ENCODE results near the gene EIF5. TPM values are rescaled to one million over a fixed set of nuclear protein-coding genes. Genes with fewer than 3 reads are reported as not detected.

Gene EIF5
- total RNA-seq, 1 donor from 2014 or later: 133 TPM

DNA sequence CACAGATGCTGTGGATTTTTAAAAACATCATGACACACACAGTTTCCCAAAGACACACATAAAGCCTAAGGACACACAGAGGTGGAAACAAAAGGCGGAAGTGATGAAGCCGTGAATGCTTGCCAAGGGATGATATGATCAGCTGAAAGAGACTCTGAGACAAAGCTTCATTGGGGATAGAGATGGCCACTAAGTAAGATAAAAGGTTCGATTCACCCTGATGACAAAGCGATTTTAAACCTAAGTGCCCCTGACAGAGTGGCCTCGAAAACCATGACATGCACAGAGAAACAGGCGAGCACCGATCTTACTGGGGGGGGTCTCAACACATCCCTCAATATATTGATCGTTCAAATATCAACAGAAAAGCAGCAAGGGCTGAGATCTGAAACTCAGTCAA lies 20.3 kb upstream of the EIF5 start:
- TF ChIP-seq, protein P1, sequence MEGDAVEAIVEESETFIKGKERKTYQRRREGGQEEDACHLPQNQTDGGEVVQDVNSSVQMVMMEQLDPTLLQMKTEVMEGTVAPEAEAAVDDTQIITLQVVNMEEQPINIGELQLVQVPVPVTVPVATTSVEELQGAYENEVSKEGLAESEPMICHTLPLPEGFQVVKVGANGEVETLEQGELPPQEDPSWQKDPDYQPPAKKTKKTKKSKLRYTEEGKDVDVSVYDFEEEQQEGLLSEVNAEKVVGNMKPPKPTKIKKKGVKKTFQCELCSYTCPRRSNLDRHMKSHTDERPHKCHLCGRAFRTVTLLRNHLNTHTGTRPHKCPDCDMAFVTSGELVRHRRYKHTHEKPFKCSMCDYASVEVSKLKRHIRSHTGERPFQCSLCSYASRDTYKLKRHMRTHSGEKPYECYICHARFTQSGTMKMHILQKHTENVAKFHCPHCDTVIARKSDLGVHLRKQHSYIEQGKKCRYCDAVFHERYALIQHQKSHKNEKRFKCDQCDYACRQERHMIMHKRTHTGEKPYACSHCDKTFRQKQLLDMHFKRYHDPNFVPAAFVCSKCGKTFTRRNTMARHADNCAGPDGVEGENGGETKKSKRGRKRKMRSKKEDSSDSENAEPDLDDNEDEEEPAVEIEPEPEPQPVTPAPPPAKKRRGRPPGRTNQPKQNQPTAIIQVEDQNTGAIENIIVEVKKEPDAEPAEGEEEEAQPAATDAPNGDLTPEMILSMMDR (IDR thresholded peaks at IDR 0.05; ENCODE audit: insufficient read depth, low read length, severe bottlenecking): no peak
- FAIRE-seq (peak; percentile 13), DNase-seq (ENCODE audit: low read depth) (no peak)
- H3K36me3 ChIP-seq (ENCODE audit: control insufficient read depth, insufficient read depth, low read length): no peaks in the 10 kb centered on the region
- H3K4me3 ChIP-seq (ENCODE audit: low read depth, low read length): no peak overlapping the region
- no peaks in the 10 kb centered on the region for H3K27me3 ChIP-seq (ENCODE audit: control insufficient read depth, insufficient read depth, low read length)

GRCh38 chr14:103314496-103315277 lies 19.4 kb upstream of the EIF5 start:
- H3K36me3 ChIP-seq (ENCODE audit: control insufficient read depth, insufficient read depth, low read length): no peaks in the 10 kb centered on the region
- no peak for DNase-seq (ENCODE audit: low read depth)
- TF ChIP-seq, protein P1 (IDR thresholded peaks at IDR 0.05; ENCODE audit: insufficient read depth, low read length, severe bottlenecking): no peak
- no peak overlapping the region for H3K4me3 ChIP-seq (ENCODE audit: low read depth, low read length)
- no peak for FAIRE-seq
- no peaks in the 10 kb centered on the region for H3K27me3 ChIP-seq (ENCODE audit: control insufficient read depth, insufficient read depth, low read length)

DNA sequence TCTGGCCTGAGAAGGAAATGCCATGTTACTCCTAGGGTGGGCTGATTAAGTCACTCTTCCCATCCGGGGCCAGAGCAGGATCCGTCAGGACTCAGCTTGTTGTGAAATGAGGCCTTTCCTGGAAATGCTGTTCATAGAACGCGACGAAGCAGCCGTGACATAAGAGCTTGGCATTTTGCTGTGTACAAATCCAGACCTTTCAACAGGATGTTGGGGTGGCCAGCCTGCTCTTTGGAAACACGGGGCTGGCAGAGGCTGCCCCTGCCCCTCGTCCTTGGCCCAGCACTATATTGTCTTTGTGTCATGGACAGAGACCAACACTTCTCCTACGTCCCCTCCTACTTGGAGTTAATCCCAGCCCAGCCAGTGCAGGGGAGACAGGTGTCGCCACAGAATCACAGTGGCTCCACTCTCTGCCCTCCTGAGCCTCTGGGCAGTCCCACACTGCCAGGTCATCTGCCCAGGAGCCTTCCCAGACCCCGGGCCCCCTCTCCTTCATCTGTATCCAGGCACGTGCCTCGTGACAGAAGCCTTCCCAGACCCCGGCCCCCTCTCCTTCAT lies 18.6 kb upstream of the EIF5 start:
- Histone ChIP-seq H3K36me3 (ENCODE audit: control insufficient read depth, insufficient read depth, low read length) (no peaks in the 10 kb centered on the region), H3K27me3 (ENCODE audit: control insufficient read depth, insufficient read depth, low read length) (no peaks in the 10 kb centered on the region), H3K4me3 (ENCODE audit: low read depth, low read length) (no peak overlapping the region)
- FAIRE-seq (peak; percentile 58), DNase-seq (ENCODE audit: low read depth) (peak; percentile 88)
- TF ChIP-seq, protein P1 (IDR thresholded peaks at IDR 0.05; ENCODE audit: insufficient read depth, low read length, severe bottlenecking): no peak

DNA sequence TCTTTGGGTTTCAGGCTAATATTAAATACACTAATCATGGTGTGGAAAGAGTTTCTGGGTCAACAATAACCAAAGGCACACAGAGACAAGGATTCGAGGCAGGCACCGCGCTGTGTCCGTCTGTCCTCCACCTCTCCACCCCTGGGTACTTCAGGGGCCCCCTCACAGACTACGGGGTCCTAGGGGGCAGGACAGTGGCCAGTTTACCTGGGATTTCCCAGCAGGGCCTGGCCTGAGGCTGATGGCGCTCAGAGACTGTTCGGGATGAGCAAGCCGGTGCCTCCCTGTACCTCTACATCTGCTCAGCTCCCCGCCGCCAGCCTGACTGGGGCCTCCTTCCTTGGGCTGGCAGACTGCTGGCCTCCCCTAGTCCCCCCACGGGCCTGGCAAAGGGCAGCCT lies 18.1 kb upstream of the EIF5 start:
- no peak for DNase-seq (ENCODE audit: low read depth)
- H3K36me3 ChIP-seq (ENCODE audit: control insufficient read depth, insufficient read depth, low read length): no peaks in the 10 kb centered on the region
- TF ChIP-seq, protein P1 (IDR thresholded peaks at IDR 0.05; ENCODE audit: insufficient read depth, low read length, severe bottlenecking): no peak
- no peak overlapping the region for H3K4me3 ChIP-seq (ENCODE audit: low read depth, low read length)
- FAIRE-seq: no peak
- H3K27me3 ChIP-seq (ENCODE audit: control insufficient read depth, insufficient read depth, low read length): no peaks in the 10 kb centered on the region

- FAIRE-seq (no peak), DNase-seq (ENCODE audit: low read depth) (no peak)
- Histone ChIP-seq H3K4me3 (ENCODE audit: low read depth, low read length) (no peak overlapping the region), H3K36me3 (ENCODE audit: control insufficient read depth, insufficient read depth, low read length) (no peaks in the 10 kb centered on the region), H3K27me3 (ENCODE audit: control insufficient read depth, insufficient read depth, low read length) (no peaks in the 10 kb centered on the region)
- TF ChIP-seq, protein P1 (IDR thresholded peaks at IDR 0.05; ENCODE audit: insufficient read depth, low read length, severe bottlenecking): no peak
Observed at GRCh38 chr14:103316721-103317121, 17.3 kb upstream of the EIF5 start.

Measured in bronchial epithelial cell (primary cell).